Mesothelial cell of epicardium (in vitro differentiated cells): ENCODE results near the gene ROM1. TPM values are rescaled to one million over a fixed set of nuclear protein-coding genes. Genes with fewer than 3 reads are reported as not detected.
A peak's percentile ranks its signal among the peaks of the same experiment; 100 is the strongest.

Source experiments
- DNase-seq, 2 experiments: peaks; one replicate each; pipeline ENCODE4 v3.0.0; 2021; ENCODE audit warnings: low spot score in 2 of 2; ENCODE audit not compliant: unreplicated experiment in 2 of 2
- H3K27ac Mint-ChIP-seq: 2 replicates; pipeline ENCODE4 v1.8.0; 2021; ENCODE audit warnings: mixed read lengths
- H3K27me3 Mint-ChIP-seq: 2 replicates; pipeline ENCODE4 v1.8.0; 2021; ENCODE audit warnings: low read depth, mixed read lengths
- H3K36me3 Mint-ChIP-seq: 2 replicates; pipeline ENCODE4 v1.8.0; 2021; ENCODE audit warnings: mixed read lengths
- H3K4me1 Mint-ChIP-seq: 2 replicates; pipeline ENCODE4 v1.8.0; 2021; ENCODE audit warnings: mixed read lengths
- H3K4me3 Mint-ChIP-seq: 2 replicates; pipeline ENCODE4 v1.8.0; 2021; ENCODE audit warnings: mild to moderate bottlenecking, moderate library complexity, mixed read lengths
- H3K9me3 Mint-ChIP-seq: 2 replicates; pipeline ENCODE4 v1.8.0; 2021; ENCODE audit warnings: mixed read lengths
- total RNA-seq: library from RNA; stranded (reverse); gene quantifications from 3 replicates; pipeline ENCODE4 v1.2.1, GENCODE V29; 2021
- TF ChIP-seq, protein P1 (sequence below): fragments of 200-600 bp; sonication (generic); IDR thresholded peaks from one replicate; pipeline ENCODE4 v1.5.0; 2021; ENCODE audit warnings: antibody characterized with exemption; ENCODE audit not compliant: unreplicated experiment

Gene ROM1
- total RNA-seq, 1 donor from 2014 or later, result 2.5 TPM

GRCh38 chr11:62644220-62644619 lies 31.2 kb downstream of the ROM1 start:
- Mint-ChIP-seq H3K27me3 (no peaks in the 10 kb centered on the region), H3K9me3 (no peaks in the 10 kb centered on the region), H3K36me3 (peaks cover 6% of the 10 kb centered on the region), H3K4me1 (peaks cover 12% of the 10 kb centered on the region), H3K4me3 (peak overlapping the region; percentile 24), H3K27ac (peak overlapping the region; percentile 59)
- TF ChIP-seq, protein P1, sequence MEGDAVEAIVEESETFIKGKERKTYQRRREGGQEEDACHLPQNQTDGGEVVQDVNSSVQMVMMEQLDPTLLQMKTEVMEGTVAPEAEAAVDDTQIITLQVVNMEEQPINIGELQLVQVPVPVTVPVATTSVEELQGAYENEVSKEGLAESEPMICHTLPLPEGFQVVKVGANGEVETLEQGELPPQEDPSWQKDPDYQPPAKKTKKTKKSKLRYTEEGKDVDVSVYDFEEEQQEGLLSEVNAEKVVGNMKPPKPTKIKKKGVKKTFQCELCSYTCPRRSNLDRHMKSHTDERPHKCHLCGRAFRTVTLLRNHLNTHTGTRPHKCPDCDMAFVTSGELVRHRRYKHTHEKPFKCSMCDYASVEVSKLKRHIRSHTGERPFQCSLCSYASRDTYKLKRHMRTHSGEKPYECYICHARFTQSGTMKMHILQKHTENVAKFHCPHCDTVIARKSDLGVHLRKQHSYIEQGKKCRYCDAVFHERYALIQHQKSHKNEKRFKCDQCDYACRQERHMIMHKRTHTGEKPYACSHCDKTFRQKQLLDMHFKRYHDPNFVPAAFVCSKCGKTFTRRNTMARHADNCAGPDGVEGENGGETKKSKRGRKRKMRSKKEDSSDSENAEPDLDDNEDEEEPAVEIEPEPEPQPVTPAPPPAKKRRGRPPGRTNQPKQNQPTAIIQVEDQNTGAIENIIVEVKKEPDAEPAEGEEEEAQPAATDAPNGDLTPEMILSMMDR, result no peak
- no peak for DNase-seq

DNA sequence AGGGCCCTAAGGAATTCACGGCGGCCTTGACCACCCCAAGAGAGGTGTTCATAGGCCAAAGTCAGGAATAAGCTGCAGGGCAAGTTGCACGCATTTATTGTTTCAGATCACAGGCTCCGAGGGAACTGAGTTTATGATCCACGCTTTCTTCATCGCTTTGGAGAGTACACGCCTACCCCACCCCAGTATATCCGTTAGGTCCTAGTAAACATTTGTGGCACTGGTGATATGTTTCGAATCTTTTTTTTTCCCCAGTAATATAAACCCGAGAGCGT lies 32.6 kb downstream of the ROM1 start:
- H3K4me3 Mint-ChIP-seq, result peak overlapping the region; percentile 92
- no peaks in the 10 kb centered on the region for H3K27me3 Mint-ChIP-seq
- peak overlapping the region; percentile 96 for H3K27ac Mint-ChIP-seq
- no peaks in the 10 kb centered on the region for H3K9me3 Mint-ChIP-seq
- TF ChIP-seq, protein P1, result no peak
- no peak for DNase-seq
- H3K36me3 Mint-ChIP-seq, result peaks cover 4% of the 10 kb centered on the region
- peaks cover 12% of the 10 kb centered on the region for H3K4me1 Mint-ChIP-seq

DNA sequence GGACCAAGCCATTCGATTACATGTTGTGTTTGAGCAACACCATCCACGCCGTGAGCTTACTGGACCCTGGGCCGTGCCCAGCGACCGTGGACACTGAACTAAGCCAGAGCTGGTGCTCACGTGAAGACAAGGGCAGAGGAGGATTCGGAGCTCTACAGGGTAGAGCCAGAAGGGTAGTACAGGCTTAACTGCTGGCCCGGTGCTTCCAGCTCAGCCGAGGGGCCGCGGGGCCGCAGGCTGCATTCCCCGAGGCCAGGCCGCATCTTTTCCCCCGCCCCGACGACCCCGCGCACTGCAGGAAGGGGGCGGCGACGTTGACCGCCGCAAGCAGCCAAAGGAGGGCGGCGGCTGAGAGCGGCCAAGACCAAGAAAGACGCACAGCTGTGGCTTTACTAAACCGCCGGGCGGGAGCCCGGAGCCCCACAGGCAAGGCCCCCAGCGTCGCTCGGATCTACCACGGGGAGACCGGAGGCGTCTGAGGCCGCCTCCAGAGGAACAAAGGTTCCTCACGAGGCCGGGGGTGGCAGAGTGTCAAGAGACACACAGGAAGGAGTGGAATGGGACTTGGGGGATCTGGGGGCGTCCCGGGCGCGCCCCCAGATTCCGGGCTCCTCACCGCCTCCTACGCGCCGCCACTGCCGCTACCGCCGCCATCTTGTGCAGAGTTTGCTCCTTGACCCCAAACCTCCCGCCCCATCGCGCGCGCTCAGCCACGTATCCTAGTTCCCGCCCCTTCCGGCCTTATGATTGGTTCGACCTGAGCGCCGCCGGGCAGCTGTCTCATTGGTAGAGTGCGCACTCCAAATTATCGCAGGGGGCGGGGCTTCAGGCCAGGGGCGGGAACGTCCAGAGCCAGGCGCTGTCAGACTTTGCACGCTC lies 33.1 kb downstream of the ROM1 start, which contains the start of gene GANAB:
Gene GANAB (minus strand): TSS at position 668 of the 879 bp plus-strand sequence. CDS start 14 bp downstream, at position 654.
- peak; percentile 95 to 96 for DNase-seq
- Mint-ChIP-seq H3K27ac (peak within 1 kb of the TSS; percentile 96), H3K27me3 (no peaks in the 10 kb centered on the region), H3K36me3 (peaks cover 4% of the 10 kb centered on the region), H3K9me3 (no peaks in the 10 kb centered on the region), H3K4me1 (peaks cover 12% of the 10 kb centered on the region), H3K4me3 (peak within 1 kb of the TSS; percentile 92)
- TF ChIP-seq, protein P1, result no peak

GRCh38 chr11:62646825-62647608 lies 34.0 kb downstream of the ROM1 start:
- no peak for DNase-seq
- peak overlapping the region; percentile 96 for H3K27ac Mint-ChIP-seq
- peak overlapping the region; percentile 92 for H3K4me3 Mint-ChIP-seq

GRCh38 chr11:62647609-62648005 lies 34.5 kb downstream of the ROM1 start:
- H3K27ac Mint-ChIP-seq, result no peak overlapping the region
- peaks cover 4% of the 10 kb centered on the region for H3K36me3 Mint-ChIP-seq
- TF ChIP-seq, protein P1, result no peak
- H3K27me3 Mint-ChIP-seq, result no peaks in the 10 kb centered on the region
- peaks cover 19% of the 10 kb centered on the region for H3K4me1 Mint-ChIP-seq
- DNase-seq, result no peak
- H3K4me3 Mint-ChIP-seq, result no peak overlapping the region
- H3K9me3 Mint-ChIP-seq, result no peaks in the 10 kb centered on the region

More at GRCh38 chr11:62646825-62647608, 34.0 kb downstream of the ROM1 start:
- TF ChIP-seq, protein P1, result no peak
- Mint-ChIP-seq H3K9me3 (no peaks in the 10 kb centered on the region), H3K4me1 (peaks cover 15% of the 10 kb centered on the region), H3K27me3 (no peaks in the 10 kb centered on the region), H3K36me3 (peaks cover 4% of the 10 kb centered on the region)
